ENCODE measurements around the gene ZNF528.
A peak's percentile ranks its signal among the peaks of the same experiment; 100 is the strongest.

Gene ZNF528

DNA sequence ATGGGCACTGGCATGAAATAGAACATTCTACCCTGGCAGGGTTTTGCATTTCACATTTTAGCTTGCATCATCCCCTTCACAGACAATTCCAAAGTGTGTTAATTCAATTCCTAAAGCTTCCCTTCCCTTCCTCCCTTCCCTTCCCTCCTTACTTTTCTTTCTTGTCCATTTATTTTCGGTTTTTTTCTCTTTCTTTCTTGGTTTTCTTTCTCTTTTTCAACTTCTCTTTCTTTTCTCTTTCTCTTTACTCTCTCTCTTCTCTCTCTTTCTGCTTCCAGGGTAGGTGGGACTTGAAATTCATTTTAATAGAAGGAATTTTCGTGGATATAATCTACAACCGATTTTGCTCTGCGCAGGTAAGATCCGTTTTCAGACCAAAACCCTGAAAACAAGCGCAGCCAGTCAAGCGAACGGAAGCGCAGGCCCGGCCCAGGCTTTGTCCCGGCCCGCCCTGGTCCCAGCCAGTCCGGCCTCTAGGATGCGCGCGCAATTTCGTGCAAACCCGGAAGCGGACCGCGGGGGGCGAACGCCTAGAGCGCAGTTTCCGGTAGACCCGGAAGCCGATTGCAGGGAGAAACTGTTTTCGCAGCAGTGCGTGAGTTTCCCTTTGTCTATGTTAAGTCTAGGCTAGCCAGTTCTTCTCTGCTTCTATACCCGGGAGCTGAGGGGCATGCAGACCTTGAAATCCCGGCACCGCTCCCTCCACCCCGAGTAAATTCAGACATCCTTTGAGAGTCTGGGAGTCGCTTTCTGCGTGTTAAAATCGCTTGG, at the start of gene ZNF528:
Gene ZNF528 (plus strand): TSS at position 540 of the 771 bp plus-strand sequence. CDS start 4,165 bp downstream, outside the sequence.
- DNase-seq, result peak; percentile 96

DNA sequence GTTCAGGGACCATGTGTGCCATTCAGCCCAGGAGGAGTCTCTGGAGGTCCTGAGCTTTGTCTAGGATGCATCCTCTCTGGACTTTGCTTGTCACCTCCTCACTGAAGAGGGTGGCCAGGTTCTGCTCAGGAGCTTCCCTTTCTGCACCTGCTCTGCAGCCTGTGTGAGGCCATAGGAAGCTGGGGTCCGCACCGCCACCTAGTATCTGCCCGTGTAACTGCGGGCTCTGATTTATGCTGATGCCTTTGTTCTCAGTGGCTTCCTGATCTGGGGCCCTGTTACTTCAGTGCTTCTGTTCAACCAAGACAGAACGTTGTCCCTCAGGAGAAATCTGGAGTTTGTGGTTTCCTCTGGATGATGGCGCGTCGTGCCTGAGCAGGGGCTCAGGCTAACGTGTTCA, 46.1 kb upstream of the ZNF528 start:
- no peak for DNase-seq

DNA sequence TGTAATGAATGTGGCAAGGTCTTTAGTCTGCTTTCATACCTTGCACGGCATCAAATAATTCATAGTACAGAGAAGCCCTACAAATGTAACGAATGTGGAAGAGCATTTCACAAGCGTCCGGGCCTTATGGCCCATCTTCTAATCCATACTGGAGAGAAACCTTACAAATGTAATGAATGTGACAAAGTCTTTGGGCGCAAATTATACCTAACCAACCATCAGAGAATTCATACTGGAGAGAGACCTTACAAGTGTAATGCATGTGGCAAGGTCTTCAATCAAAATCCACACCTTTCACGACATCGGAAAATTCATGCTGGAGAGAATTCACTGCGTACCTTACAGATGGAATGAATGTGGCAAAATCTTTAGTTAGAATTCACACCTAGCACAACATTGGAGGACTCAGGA, 31.2 kb upstream of the ZNF528 start:
- no peak for DNase-seq

DNA sequence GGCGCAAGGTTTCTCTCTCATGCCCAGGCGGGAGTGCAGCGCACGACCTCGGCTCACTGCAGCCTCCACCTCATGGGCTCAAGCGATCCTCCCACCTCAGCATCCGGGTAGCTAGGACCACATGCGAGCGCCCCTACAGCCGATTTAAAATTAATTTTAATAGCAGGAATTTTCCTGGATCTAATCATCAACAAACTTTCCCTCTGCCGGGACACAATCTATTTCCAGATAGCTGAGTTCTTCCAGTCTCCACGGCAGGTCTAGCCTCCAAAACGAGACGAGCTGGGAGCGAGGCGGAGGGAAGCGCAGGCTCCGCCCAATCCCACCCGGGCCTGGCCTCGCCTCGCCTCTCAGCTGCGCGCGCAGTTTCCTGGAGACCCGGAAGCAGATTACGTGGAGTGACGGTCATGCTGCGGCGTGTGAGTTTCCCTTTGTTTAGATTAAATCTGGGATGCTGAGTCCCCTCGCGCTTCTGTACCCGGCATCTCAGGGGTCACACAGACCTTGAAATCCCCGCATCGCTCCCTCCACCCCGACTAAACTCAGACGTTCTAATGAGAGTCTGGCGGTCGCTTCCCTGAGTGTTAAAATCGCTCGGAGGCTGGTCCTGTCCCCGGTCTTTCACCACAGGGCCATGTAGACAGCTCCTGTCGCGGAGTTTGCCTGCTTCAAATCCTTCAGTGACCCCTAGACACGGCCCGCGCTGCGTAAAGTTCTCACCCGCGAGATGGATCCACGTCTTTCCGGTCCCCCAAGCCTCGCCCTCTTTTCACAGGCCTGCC, 27.9 kb upstream of the ZNF528 start, which contains the start of gene ZNF880:
Gene ZNF880 (plus strand): TSS at position 365 of the 782 bp plus-strand sequence. CDS start 43 bp downstream, at position 408.
- peak; percentile 94 for DNase-seq

DNA sequence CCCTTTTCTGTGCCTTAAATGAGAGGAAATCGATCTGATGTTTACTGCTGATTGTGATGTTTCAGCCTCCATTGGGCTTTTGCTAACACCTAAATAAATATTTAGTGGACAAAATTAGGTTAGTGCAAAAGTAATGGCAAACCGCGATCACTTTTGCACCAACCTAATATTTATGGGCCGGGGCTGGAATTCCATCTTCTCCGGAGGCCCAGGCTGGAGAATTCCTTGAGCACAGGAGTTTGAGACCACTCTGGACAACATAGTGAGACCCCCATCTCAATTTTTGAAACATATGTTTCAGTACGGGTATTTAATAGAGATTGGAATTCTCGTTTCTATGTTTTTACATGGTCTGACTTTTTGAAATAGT, 27.3 kb upstream of the ZNF528 start:
- no peak for DNase-seq

DNA sequence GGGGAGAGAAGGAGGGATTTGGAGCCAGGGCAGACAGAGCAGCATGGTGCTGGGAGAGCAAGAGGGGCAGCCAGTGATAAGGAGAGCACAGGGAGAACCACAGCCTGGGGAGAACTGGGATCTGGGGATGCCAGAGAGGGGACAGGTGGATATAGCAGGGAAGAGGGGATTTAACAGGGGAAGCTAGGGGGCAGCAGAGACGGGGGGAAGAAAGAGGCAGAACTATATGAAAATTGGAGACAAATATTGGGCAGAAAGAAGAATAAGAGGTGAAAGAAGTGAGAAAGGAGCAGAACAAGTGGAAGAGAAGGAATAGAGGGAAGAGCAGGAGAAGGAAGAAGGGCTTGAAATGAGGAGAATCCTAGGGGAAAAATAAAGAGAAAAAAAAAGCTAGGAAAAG, 6.5 kb upstream of the ZNF528 start:
- DNase-seq, result no peak

DNA sequence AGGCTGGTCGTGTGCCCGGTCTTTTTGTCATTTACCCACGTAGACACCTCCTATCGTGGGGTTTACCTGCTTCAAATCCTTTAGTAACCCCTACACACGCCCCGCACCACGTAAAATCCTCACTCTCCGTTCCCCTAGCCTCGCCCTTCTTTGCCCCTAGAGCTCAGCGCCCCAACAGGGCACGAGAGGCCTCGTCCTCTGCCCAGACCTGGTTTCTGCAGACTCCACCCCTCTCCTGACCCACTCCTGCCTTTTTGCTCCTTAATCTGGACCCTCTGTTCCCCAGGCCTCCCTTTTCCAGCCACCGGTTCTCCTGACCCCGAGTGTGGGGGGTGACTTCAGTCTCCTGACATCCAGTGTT, 412 bp downstream of the ZNF528 start:
- peak; percentile 10 for DNase-seq

DNA sequence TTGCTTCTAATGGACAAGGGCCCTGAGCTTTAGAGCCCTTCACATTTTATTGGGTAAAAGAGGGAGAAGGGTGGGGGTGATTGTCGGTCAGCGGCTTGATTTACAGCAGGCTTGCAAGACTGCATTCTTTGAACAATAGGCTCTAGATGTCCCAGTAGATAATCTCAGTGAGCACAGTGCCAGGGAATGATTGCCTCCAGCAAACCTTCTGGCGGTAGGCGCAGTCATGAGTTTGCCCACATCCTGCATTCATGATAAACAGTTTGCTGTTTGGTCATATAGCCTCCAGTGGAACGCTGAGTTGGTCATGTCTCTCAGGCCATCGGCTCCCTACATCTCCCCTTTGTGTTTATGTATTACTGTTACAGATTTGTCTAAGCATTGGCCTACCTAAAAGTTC, 12.6 kb downstream of the ZNF528 start:
- DNase-seq, result no peak

DNA sequence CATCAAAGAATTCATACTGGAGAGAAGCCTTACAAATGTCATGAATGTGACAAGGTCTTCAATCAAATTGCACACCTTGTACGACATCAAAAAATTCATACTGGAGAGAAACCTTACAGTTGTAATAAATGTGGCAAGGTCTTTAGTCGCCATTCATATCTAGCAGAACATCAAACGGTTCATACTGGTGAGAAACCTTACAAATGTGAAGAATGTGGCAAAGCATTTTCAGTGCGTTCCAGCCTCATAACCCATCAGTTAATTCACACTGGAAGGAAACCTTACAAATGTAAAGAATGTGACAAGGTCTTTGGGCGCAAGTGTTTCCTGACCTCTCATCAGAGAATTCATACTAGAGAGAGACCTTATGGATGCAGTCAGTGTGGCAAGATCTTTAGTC, 18.1 kb downstream of the ZNF528 start:
- no peak for DNase-seq

DNA sequence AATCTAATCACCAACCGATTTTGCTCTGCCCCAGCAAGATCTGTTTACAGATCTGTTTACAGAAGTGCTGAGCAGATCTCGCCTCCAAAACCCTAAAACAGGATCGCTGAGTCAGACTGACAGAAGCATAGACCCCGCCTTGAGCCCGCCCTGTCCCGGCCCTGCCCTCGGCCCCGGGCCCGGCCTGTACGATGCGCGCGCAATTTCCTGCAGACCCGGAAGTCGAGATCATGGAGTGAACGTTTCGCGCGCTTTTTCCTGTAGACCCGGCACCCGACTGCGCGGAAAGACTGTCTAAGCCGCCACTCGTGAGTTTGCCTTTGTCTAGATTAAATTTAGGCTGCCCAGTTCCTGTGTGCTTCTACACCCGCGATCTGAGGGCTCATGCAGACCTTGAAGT, 31.3 kb downstream of the ZNF528 start, which contains the start of gene ZNF534:
Gene ZNF534 (plus strand): TSS at position 212 of the 400 bp plus-strand sequence. CDS start 2,327 bp downstream, outside the sequence.
- no peak for DNase-seq

DNA sequence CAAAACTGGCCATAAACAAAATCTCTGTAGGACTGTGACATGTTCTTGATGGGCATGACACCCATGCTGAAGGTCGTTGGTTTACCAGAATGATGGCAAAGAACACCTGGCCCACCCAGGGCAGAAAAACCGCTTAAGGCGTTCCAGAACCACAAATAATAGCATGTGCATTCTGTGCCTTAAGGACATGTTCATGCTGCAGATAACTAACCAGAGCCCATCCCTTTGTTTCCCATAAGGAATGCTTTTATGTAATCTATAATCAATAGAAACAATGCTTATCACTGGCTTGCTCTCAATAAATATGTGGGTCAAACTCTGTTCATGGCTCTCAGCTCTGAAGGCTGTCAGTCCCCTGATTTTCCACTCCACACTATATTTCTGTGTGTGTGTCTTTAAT, 44.5 kb downstream of the ZNF528 start:
- no peak for DNase-seq

DNA sequence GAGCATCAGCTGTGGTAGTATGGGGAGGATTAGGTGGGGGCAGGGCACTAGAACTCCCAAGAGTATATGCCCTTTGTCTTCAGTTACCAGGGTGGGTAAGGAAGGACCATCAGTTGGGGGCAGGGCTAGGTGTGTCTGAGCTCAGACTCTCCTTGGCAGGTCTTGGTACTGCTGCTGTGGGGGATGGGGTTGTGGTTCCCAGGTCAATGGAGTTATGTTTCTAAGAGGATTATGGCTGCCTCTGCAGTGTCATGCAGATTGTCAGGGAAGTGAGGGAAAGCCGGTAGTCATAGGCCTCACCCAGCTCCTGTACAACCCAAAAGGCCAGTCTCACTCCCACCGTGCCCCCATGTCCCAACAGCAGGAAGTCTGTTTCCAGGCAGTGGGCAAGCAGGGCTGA, 46.9 kb downstream of the ZNF528 start:
- no peak for DNase-seq

DNA sequence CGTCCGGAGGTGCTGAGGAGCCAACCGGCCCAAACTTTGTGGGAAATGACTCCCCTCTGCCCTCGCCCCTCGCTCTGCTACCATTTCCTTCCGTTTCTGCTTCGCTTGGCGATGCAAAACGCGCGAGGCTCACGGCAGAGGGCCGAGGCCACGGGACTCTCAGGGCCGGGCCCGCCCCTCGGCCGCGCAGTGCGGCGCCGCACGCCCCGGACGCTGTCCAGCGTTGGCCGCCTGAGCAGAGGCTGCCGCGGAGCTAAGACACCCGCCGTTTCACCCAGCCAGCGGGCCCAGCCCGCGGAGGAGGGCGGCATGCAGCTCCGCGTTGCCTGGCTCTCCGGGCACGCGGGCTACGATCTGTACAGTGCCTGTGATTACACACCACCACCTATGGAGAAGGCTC, 53.6 kb downstream of the ZNF528 start:
- no peak for DNase-seq

DNA sequence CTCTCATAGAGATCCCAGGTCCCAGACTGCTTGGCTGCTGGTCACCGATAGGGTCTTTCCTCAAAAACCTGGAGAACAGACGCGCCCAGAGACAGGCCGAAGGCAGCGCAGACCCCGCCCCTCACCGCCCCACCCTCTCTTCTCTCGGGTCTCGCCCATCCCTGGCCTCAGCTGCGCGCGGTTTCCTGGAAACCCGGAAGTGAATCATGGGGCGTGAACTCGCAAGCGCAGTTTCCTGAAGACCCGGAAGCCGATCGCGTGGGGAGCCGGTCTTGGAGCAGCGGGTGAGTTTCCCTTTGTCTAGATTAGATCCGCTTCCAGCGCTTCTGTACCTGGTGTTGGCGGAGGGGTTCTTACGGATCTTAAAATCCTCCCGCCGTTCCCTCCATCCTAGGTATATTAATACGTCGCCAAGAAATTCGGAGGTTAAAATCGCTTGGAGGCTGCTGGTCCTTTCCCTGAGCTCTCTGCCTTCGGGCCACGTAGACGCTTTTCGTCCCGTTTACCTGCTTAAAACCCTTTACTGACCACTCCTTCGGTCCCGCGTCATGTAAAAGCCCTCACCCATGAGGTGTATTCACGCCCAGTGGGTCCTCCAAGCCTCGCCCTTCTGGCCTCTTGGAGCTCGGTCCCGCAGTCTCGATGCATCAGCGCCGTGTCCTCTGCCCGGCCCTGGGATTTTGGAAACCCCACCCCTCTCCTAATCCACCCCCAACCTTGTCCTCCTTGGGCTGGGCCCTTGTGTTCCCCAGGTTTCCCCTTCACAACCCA, 55.9 kb downstream of the ZNF528 start, which contains the start of gene ZNF578:
Gene ZNF578 (plus strand): TSS at position 230 of the 771 bp plus-strand sequence. CDS start 48,293 bp downstream, outside the sequence.
- peak; percentile 77 for DNase-seq

DNA sequence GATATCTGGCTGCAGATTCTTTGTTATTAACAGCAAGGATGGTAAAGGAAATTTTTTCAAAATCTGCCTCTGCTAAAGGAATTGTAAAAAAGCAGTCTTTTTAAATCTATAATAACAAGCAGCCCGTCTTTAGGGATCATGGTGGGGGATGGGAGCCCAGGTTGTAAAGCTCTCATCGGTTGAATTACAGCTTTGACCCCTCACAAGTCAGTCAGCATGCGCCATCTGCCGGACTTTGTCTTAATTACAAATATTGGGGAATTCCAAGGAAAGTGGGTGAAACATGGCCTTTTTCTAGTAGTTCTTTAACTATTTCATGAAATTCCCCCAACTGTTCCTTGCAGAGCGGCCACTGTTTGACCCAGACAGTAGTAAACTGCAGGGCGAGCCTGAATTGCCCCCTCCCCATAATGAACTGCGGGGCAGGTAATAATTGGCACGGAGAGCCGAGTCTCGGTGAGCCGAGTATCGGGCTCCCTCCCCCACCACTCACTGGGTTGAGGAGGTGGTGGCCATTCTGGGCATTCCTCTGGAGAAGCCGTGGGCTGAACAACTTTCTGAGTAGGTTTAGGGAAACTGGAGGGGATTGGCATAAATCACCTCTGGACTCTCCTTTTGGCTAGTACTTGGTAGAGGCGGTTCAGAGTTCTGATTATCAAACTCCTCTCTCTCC, 67.3 kb downstream of the ZNF528 start:
- DNase-seq, result no peak

Data from stimulated activated CD4-positive, alpha-beta T cell treated with anti-CD3 and anti-CD28 coated beads, Interleukin-15, amount 100 ng/mL, for 24 hours (primary cell).